ENCODE measurements around the gene DAPL1. TPM values are rescaled to one million over a fixed set of nuclear protein-coding genes. Genes with fewer than 3 reads are reported as not detected.

Gene DAPL1
- polyA plus RNA-seq, 1 of the 3 experiments (the other 2 are of a cell fraction), result not detected

DNA sequence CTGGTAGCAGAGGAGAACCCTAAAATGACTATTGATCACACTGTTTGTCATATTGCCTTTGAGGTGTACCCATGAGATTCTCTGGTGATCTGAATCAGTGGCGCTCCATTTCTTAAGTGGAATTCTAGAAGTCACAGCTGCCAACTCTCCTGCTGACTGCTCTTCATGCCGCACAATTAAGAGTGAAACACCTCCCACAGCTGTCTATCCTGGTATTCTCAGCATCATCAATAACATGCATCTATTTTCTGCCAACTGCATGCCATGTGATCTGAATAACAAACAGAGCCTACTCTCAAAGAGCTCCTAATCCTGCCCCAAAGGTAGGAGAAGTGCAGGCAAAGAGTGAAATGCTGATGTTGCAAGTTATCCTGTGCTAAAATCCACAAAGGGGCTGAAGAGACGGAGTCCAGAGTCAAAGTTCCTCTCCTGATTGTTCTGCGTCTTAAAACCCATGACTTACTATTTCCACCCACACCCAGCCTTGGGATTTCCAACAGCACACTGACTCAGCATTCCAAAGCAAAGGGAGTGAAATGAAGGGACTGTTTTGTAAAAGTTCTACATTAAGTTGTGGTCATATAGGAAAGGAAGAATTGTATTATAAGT is 13.7 kb upstream of the DAPL1 start:
- H3K27ac ChIP-seq (ENCODE audit: low read depth in 2 of 2, low read length in 1 of 2), result no peak overlapping the region
- TF ChIP-seq SIN3A (IDR thresholded peaks at IDR 0.05; ENCODE audit: borderline replicate concordance, low read depth, low read length) (no peak), RFX5 (IDR thresholded peaks at IDR 0.05; ENCODE audit: low read length) (no peak), FOXJ3 (CRISPR knock-in tag; IDR thresholded peaks at IDR 0.05) (no peak), EZH2phosphoT487 (IDR thresholded peaks at IDR 0.05; ENCODE audit: borderline replicate concordance, low read depth) (no peak), NRF1 (IDR thresholded peaks at IDR 0.05; ENCODE audit: low read depth, low read length) (no peak), EP300 (IDR thresholded peaks at IDR 0.05; ENCODE audit: borderline replicate concordance in 1 of 2, low read depth in 1 of 2, low read length in 1 of 2) (no peak), NFIC (IDR thresholded peaks at IDR 0.05; ENCODE audit: borderline replicate concordance) (no peak), TCF12 (IDR thresholded peaks at IDR 0.05) (no peak), POLR2AphosphoS5 (IDR thresholded peaks at IDR 0.05; ENCODE audit: low read depth, low read length) (no peak), ELF1 (IDR thresholded peaks at IDR 0.05) (no peak), MXI1 (IDR thresholded peaks at IDR 0.05; ENCODE audit: low read depth, low read length) (no peak), SMC3 (IDR thresholded peaks at IDR 0.05; ENCODE audit: low read depth, low read length) (no peak), RXRA (IDR thresholded peaks at IDR 0.05; ENCODE audit: borderline replicate concordance, low read depth) (no peak)
- TF ChIP-seq, protein P1, sequence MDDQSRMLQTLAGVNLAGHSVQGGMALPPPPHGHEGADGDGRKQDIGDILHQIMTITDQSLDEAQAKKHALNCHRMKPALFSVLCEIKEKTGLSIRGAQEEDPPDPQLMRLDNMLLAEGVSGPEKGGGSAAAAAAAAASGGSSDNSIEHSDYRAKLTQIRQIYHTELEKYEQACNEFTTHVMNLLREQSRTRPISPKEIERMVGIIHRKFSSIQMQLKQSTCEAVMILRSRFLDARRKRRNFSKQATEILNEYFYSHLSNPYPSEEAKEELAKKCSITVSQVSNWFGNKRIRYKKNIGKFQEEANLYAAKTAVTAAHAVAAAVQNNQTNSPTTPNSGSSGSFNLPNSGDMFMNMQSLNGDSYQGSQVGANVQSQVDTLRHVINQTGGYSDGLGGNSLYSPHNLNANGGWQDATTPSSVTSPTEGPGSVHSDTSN (IDR thresholded peaks at IDR 0.05), result no peak
- TF ChIP-seq, protein P2, sequence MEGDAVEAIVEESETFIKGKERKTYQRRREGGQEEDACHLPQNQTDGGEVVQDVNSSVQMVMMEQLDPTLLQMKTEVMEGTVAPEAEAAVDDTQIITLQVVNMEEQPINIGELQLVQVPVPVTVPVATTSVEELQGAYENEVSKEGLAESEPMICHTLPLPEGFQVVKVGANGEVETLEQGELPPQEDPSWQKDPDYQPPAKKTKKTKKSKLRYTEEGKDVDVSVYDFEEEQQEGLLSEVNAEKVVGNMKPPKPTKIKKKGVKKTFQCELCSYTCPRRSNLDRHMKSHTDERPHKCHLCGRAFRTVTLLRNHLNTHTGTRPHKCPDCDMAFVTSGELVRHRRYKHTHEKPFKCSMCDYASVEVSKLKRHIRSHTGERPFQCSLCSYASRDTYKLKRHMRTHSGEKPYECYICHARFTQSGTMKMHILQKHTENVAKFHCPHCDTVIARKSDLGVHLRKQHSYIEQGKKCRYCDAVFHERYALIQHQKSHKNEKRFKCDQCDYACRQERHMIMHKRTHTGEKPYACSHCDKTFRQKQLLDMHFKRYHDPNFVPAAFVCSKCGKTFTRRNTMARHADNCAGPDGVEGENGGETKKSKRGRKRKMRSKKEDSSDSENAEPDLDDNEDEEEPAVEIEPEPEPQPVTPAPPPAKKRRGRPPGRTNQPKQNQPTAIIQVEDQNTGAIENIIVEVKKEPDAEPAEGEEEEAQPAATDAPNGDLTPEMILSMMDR (IDR thresholded peaks at IDR 0.05), result no peak
- TF ChIP-seq, protein P3, sequence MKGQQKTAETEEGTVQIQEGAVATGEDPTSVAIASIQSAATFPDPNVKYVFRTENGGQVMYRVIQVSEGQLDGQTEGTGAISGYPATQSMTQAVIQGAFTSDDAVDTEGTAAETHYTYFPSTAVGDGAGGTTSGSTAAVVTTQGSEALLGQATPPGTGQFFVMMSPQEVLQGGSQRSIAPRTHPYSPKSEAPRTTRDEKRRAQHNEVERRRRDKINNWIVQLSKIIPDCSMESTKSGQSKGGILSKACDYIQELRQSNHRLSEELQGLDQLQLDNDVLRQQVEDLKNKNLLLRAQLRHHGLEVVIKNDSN (IDR thresholded peaks at IDR 0.05; ENCODE audit: borderline replicate concordance, low read depth), result no peak
- TF ChIP-seq, protein P4, sequence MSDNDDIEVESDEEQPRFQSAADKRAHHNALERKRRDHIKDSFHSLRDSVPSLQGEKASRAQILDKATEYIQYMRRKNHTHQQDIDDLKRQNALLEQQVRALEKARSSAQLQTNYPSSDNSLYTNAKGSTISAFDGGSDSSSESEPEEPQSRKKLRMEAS (IDR thresholded peaks at IDR 0.05; ENCODE audit: low read depth), result no peak
- H3K36me3 ChIP-seq (replicated peaks in 1 of 2; ENCODE audit: control insufficient read depth in 1 of 2, insufficient read depth in 2 of 2, low read length in 1 of 2), result no peaks in the 10 kb centered on the region
- no peak overlapping the region for H2AFZ ChIP-seq (ENCODE audit: low read depth)
- H3K9me3 ChIP-seq, result no peaks in the 10 kb centered on the region
- H3F3A ChIP-seq (replicated peaks; ENCODE audit: insufficient read depth), result no peaks in the 10 kb centered on the region
- no peaks in the 10 kb centered on the region for H3K9me2 ChIP-seq
- H3K4me1 ChIP-seq (ENCODE audit: control insufficient read depth in 1 of 2, insufficient read depth in 2 of 2, low read depth in 1 of 2, low read length in 1 of 2), result no peaks in the 10 kb centered on the region; a peak in 1 of 4 replicates
- H3K79me2 ChIP-seq (ENCODE audit: insufficient read depth), result no peaks in the 10 kb centered on the region
- H4K20me1 ChIP-seq (ENCODE audit: insufficient read depth), result no peaks in the 10 kb centered on the region
- DNase-seq, result no peak
- H3K9ac ChIP-seq, result no peak overlapping the region
- CTCF ChIA-PET, result no interaction called here
- POLR2A ChIA-PET, result no interaction called here
- no peak overlapping the region for H3K4me3 ChIP-seq (ENCODE audit: low read depth in 2 of 2, low read length in 1 of 2)
- no peaks in the 10 kb centered on the region for H3K27me3 ChIP-seq (ENCODE audit: insufficient read depth)
- H3K4me2 ChIP-seq, result no peak overlapping the region
- WGBS (ENCODE audit: low lambda C conversion rate), result 66% methylated on average over 4 of the region's 4 CpGs
